Psoas muscle (tissue), 8 donors: ENCODE measurements around the gene RAPGEF4. TPM values are rescaled to one million over a fixed set of nuclear protein-coding genes. Genes with fewer than 3 reads are reported as not detected.
A peak's percentile ranks its signal among the peaks of the same experiment; 100 is the strongest.

ENCODE experiments used
- ATAC-seq, 4 donors: fragments of 200-7000 bp; cut with Tn5 transposase; one replicate each; pipeline ENCODE4 v1.9.1; 2020; ENCODE audit warnings: moderate library complexity in 3 of 4, mild to moderate bottlenecking in 2 of 4
- DNase-seq, 2 donors: peaks; one replicate each; pipeline ENCODE4 v3.0.0-alpha.2; 2020
- H3K27ac ChIP-seq: fragments of 200-600 bp; one replicate; pipeline ENCODE4 v1.8.0; 2022
- H3K27me3 ChIP-seq, 3 donors: fragments of 200-600 bp in 1 of 3; one replicate each; pipeline versions ENCODE4 v1.6.1 to v1.8.0; 2013 to 2022; ENCODE audit warnings: low read length in 2 of 3, mild to moderate bottlenecking in 2 of 3, moderate library complexity in 1 of 3; ENCODE audit not compliant: insufficient read depth in 3 of 3
- H3K36me3 ChIP-seq, 2 donors: fragments of 200-600 bp in 1 of 2; one replicate each; pipeline versions ENCODE4 v1.6.1 to v1.8.0; 2013 to 2022; ENCODE audit warnings: low read depth in 1 of 2, mild to moderate bottlenecking in 1 of 2, moderate library complexity in 1 of 2; ENCODE audit not compliant: insufficient read depth in 1 of 2
- H3K4me1 ChIP-seq: fragments of 200-600 bp; one replicate; pipeline ENCODE4 v1.8.0; 2022
- H3K4me3 ChIP-seq: fragments of 200-600 bp; one replicate; pipeline ENCODE4 v1.8.0; 2022; ENCODE audit warnings: mild to moderate bottlenecking
- H3K9me3 ChIP-seq: fragments of 200-600 bp; one replicate; pipeline ENCODE4 v1.8.0; 2022
- CTCF ChIP-seq: fragments of 200-600 bp; IDR thresholded peaks from one replicate; pipeline ENCODE4 v1.8.0; 2022; ENCODE audit warnings: antibody characterized with exemption
- WGBS, 3 donors: extraction: QIAGEN DNeasy Blood & Tissue Kit; methylation state at CpG; one replicate each; pipeline versions ENCODE4 v1.1.6 to v1.1.7; 2013; 5-methylcytosine and 5-hydroxymethylcytosine counted together
- intact Hi-C, 2 donors: fragments of 100-400 bp; cut with DNase I; formaldehyde crosslinking; loops; one replicate each; pipeline versions ENCODE4 v1.11.0 to v1.14.2; 2022
- polyA plus RNA-seq, 3 donors: library from polyadenylated mRNA; stranded (reverse); fragments of 200-250 nt; gene quantifications; one replicate each; pipeline ENCODE4 v1.2.3, GENCODE V29; 2013
- total RNA-seq, 4 donors: library from RNA; stranded (reverse); fragmentation: NEBNext Ultra II Directional in 2 of 4; extraction: Animal tissue kit (Norgen Biotek cat#: 25700) in 2 of 4; gene quantifications; one replicate each; pipeline versions ENCODE4 v1.2.1 to v1.2.4, GENCODE V29; 2021 to 2023
- donor health status: healthy with polysubstance abuse.
- donor health status: DM: no; HTN: no; CAD: no; lungs with moderate emphysema.
- donor health status: Bipolar disorder and iron deficiency.
- donor health status: healthy.
- donor health status: DM: yes; HTN: yes; CAD: no.
- donor health status: DM: no; HTN: no; CAD: no.
- donor health status: DM: no; HTN: no; CAD: no.
- donor health status: DM: yes; HTN: yes; CAD: no.

RAPGEF4 gene
- total and polyA plus RNA-seq, 7 donors, result 0.61 to 2.0 (median 0.92) TPM

- 0% methylated on average over 54 to 106 of the region's 106 CpGs for WGBS, 3 donors
- peak; percentile 40 for TF ChIP-seq CTCF
- Histone ChIP-seq H3K27me3 (no peaks in the 10 kb centered on the region), H3K27ac (peak within 1 kb of the TSS; percentile 100), H3K9me3 (no peaks in the 10 kb centered on the region), H3K36me3 (no peaks in the 10 kb centered on the region), H3K4me3 (peak within 1 kb of the TSS; percentile 89), H3K4me1 (peaks cover 46% of the 10 kb centered on the region)
- ATAC-seq, result peak; percentile 74 to 81 (median 76)
- peak; percentile 82 to 91 for DNase-seq
- intact Hi-C loops, result loop anchor here (1.0 to 5.0 kb wide), 4 partner anchors 27 to 136 kb away; no protein-coding TSS in a partner anchor
Measured at GRCh38 chr2:173075781-173076580, 340.3 kb downstream of the RAPGEF4 start, which contains the start of gene MAP3K20. Gene MAP3K20, plus strand, starts transcription at chr2:173075846. Its CDS starts 15,186 bp downstream, at chr2:173091032.

GRCh38 chr2:173076581-173077345, 341.1 kb downstream of the RAPGEF4 start:
- intact Hi-C loops, result loop anchor here (2.0 to 5.0 kb wide), 3 partner anchors 44 to 136 kb away; no protein-coding TSS in a partner anchor
- Histone ChIP-seq H3K27me3 (no peaks in the 10 kb centered on the region), H3K36me3 (peaks cover 3% of the 10 kb centered on the region in 2 donors), H3K9me3 (no peaks in the 10 kb centered on the region), H3K4me3 (peak overlapping the region; percentile 89), H3K4me1 (peaks cover 51% of the 10 kb centered on the region), H3K27ac (peak overlapping the region; percentile 100)
- no peak for TF ChIP-seq CTCF
- 0 to 1% (median 1%) methylated on average over 27 of the region's 27 CpGs for WGBS, 3 donors
- peak; percentile 34 to 65 (median 39) for ATAC-seq
- peak; percentile 51 to 75 for DNase-seq

- Histone ChIP-seq H3K4me1 (peaks cover 46% of the 10 kb centered on the region), H3K36me3 (peaks cover 3% of the 10 kb centered on the region in 2 donors), H3K27ac (peak overlapping the region; percentile 100), H3K27me3 (no peaks in the 10 kb centered on the region), H3K9me3 (no peaks in the 10 kb centered on the region), H3K4me3 (peak overlapping the region; percentile 89)
- TF ChIP-seq CTCF, result no peak
- DNase-seq (no peak), ATAC-seq (no peak)
- WGBS, 3 donors, result 19 to 41% (median 27%) methylated on average over 5 of the region's 5 CpGs
- intact Hi-C loops, result loop anchor here (2.0 to 5.0 kb wide), 3 partner anchors 45 to 135 kb away; no protein-coding TSS in a partner anchor
Measured at GRCh38 chr2:173077506-173078177, 342.0 kb downstream of the RAPGEF4 start.

GRCh38 chr2:173079141-173079540, 343.5 kb downstream of the RAPGEF4 start:
- no peaks in the 10 kb centered on the region for H3K9me3 ChIP-seq
- H3K4me3 ChIP-seq, result peak overlapping the region; percentile 89
- 77 to 86% (median 80%) methylated on average over 3 of the region's 3 CpGs for WGBS, 3 donors
- no peak for ATAC-seq
- H3K4me1 ChIP-seq, result peaks cover 46% of the 10 kb centered on the region
- H3K36me3 ChIP-seq, result peaks cover 3% of the 10 kb centered on the region in 2 donors
- no peak for TF ChIP-seq CTCF
- no peak for DNase-seq
- no peaks in the 10 kb centered on the region for H3K27me3 ChIP-seq
- peak overlapping the region; percentile 100 for H3K27ac ChIP-seq
- intact Hi-C loops, result loop anchor here (5.0 kb wide), 2 partner anchors 47 to 133 kb away; no protein-coding TSS in a partner anchor
